Activated CD4-positive, CD25-positive, alpha-beta regulatory T cell treated with anti-CD3 and anti-CD28 coated beads, Interleukin-2, amount 50 U/mL, for 16 hours (primary cell): ENCODE measurements around the gene POU4F2.

Source experiments
- DNase-seq: peaks from one replicate; pipeline ENCODE4 v3.0.0-alpha.2; 2020; ENCODE audit warnings: low read depth, low spot score

POU4F2 gene, protein sequence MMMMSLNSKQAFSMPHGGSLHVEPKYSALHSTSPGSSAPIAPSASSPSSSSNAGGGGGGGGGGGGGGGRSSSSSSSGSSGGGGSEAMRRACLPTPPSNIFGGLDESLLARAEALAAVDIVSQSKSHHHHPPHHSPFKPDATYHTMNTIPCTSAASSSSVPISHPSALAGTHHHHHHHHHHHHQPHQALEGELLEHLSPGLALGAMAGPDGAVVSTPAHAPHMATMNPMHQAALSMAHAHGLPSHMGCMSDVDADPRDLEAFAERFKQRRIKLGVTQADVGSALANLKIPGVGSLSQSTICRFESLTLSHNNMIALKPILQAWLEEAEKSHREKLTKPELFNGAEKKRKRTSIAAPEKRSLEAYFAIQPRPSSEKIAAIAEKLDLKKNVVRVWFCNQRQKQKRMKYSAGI

GRCh38 chr4:146638786-146639505, at the start of gene POU4F2:
Gene POU4F2 (plus strand): TSS chr4:146638893. CDS start chr4:146639141, 248 bp downstream.
- DNase-seq: no peak

DNA sequence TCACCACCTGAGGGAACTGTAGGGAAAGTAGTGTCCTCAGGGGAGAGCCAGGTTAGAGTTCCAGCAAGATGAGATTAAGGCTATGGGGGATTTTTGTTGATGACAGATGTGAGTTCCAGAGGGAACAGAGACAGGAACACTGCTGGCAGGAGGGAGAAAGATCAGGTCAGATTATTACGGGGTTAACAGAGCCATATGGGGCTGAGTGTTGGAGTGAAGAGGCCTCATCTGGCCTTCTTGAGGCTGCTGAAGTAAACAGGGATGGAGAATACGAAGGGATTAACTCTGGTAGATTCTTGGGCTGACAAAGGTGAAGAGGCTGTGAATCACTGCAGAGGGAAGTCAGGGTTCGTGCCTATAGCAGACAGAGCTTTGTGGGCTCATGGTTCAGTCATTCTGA, 47.9 kb upstream of the POU4F2 start:
- DNase-seq: no peak

- DNase-seq: no peak
These were observed 46.7 kb upstream of the POU4F2 start for GRCh38 chr4:146592019-146592418.

DNA sequence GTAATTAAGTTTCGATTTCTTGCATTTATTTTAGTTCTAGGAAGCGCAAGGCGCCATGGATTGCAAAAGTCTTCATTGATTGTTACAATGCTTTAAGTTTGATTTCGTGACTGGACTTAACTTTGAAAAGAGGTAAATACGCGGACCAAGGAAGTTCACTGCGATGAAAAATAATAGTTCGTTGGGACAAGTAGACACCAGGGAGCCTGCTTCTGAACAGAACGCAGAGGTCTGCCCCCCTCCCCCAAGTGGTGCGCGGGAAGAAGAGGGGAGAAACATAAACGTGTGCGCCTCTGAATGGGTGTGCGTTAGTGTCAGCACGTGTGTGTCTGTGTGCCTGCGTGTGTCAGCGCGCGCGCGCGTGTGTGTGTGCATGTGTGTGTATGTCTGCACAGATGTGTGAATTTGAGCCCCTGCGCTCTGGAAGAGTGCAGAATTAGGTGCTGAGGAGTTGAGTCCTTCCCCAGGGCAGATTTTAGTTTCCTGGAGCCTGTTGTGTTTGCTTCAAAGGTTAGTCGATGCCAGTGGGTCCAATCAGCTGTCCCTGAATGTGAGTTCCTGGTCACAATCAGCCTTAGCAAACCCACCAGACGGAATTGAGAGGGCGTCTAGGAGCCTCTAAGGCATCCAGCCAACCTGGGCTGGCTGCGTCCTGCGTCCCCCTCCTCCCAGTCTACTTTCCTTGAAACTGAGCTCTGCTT, 5.8 kb upstream of the POU4F2 start:
- DNase-seq: no peak

GRCh38 chr4:146633471-146633800, 5.3 kb upstream of the POU4F2 start:
- DNase-seq: no peak

GRCh38 chr4:146634825-146635224, 3.9 kb upstream of the POU4F2 start:
- DNase-seq: no peak

GRCh38 chr4:146637621-146638332, 916 bp upstream of the POU4F2 start:
- no peak for DNase-seq

DNA sequence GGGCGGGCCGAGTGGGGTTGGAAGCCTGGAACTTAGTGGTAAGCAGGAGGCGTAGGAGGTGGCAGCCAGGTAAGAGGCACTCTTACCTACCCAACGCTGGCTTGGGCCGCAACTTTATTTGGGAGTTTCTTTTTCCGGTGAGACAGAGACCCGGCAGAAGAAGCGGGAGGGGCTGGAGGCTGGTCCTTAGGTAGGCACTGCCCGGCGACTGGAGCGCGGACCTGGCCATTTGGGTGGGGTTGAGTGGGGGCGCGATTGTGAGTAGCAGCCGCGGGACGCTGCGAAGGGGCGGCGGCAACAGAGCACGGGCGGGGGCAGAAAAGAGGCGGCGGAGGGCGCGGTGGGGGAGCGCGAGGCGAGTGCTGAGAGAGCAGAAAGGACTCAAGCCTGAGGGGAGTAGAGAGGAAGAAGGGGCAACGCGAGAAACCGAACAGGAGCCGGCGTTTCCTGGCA, 334 bp upstream of the POU4F2 start:
- no peak for DNase-seq

GRCh38 chr4:146639506-146639932, 826 bp downstream of the POU4F2 start:
- DNase-seq: no peak

- no peak for DNase-seq
These were observed 1.4 kb downstream of the POU4F2 start for GRCh38 chr4:146640021-146640464.

DNA sequence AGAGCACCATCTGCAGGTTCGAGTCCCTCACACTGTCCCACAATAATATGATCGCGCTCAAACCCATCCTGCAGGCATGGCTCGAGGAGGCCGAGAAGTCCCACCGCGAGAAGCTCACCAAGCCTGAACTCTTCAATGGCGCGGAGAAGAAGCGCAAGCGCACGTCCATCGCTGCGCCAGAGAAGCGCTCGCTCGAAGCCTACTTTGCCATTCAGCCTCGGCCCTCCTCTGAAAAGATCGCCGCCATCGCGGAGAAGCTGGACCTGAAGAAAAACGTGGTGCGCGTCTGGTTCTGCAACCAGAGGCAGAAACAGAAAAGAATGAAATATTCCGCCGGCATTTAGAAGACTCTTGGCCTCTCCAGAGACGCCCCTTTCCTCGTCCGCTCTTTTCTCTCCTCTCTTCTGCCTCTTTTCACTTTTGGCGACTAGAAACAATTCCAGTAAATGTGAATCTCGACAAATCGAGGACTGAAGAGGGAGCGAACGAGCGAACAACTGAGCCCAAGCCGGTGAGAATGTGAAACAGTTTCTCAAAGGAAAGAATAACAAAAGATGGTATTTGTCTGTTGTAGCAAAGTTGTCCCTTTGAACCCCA, 1.9 kb downstream of the POU4F2 start:
- DNase-seq: no peak

- no peak for DNase-seq
These were observed 3.1 kb downstream of the POU4F2 start for GRCh38 chr4:146641762-146642161.

- DNase-seq: no peak
These were observed 5.2 kb downstream of the POU4F2 start for GRCh38 chr4:146643812-146644401.

DNA sequence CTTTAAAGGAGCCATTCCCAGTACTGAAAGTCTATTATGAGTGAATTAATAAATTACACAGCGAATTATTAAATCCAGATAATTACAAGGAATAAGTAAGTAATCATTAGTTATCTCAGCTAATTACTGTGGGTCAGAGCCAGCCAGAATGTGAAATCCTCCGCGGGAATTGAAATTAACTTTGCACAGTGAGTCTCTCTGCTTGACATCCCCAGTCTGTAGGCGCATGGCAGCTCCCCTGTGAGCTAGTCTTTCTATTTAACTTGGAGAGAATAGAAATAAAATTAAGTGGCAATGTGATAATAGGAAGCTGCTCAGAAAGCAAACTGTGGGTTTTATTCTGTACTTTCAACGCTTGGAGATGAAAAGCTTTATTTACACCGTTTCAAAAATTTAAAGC, 7.2 kb downstream of the POU4F2 start:
- no peak for DNase-seq

GRCh38 chr4:146646593-146647325, 8.1 kb downstream of the POU4F2 start:
- DNase-seq: no peak

DNA sequence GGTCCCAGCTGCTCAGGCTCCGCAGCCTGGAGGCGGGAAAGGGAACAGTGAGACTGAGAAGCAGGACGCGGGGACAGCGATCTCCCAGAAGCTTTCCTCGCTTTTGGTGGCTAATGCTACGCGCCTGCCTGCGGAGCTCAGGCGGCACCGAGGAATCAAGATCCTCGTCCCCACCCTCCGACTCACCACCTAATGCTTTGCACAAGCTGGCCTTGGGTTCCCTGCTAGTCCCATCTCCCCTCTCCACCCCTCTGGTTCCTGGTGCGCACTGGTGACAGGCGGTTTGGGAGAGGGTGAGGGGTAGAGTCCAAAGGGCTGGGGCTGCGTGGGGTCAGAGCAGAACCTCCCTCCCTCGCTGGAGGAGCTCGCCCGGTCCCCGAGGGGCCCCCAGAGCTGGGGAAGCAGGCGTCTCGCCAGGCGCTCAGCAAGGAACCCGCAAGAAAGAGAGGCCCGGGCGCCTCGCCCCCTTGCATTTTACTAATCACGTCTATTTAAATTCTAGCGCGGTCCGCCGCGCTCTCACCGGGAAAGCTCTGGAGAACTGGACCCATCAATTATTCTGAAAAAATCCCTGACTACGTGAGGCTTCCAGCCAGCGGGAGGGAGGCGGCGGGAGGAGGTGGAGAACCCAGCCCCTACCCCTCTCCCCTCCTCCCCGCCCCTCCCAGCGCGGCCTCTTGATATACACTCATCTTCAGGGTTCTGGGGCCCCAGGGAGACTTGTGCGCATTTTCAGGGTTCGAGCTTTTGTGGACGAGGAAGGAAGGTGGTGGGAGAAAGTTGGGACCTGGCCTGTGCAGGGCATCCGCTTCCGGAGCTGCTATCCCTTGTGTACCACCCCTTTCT, 9.1 kb downstream of the POU4F2 start:
- no peak for DNase-seq

DNA sequence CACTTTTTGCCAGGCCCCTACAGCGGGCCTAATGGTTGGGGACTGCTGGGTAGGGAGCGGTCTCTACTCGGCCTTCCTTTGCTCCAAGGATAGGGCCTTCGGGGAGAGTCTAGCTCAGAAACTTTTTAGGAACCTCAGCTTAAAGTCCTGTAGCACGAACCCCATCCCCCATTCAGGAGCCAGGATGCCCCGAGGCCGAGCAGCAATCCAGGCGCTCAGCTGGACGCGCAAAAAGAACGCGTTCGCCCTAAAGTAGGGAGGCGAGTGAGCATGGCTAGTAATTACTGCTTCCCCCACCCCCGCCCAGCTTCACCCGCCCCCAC, 9.7 kb downstream of the POU4F2 start:
- no peak for DNase-seq

- DNase-seq: no peak
These were observed 10.5 kb downstream of the POU4F2 start for GRCh38 chr4:146649232-146649631.

DNA sequence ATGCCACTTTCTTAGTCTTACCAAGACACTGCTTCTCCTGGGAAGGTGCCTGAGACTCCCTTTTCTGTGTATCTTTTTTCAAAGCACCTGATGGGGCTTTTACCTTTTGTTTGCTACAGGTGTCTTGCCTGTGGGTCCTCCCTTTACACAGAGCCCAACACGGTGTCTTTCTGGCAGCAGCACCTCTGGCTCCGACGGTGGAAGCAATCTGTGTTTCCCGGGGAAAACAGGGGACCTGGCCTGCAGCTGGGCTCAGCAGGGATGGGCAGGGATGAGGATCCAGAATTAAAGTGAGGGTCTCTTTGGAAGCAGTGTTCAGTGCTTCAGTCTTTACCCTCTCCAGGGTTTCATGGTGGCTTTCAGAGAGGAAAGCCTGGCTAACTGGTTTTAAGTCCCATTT, 11.3 kb downstream of the POU4F2 start:
- no peak for DNase-seq
